ENCODE results near the gene ANKRD28. TPM values are rescaled to one million over a fixed set of nuclear protein-coding genes. Genes with fewer than 3 reads are reported as not detected.
A peak's percentile ranks its signal among the peaks of the same experiment; 100 is the strongest.
"Not testable (repeated sequence)": the region's sequence is repeated elsewhere in the genome, so short reads cannot be mapped to it uniquely, and the experiment has no call there.

ANKRD28 gene
- total RNA-seq, 2 donors from 2014 or later, result 40.7 to 46.2 TPM

GRCh38 chr3:15630646-15631350, 167.0 kb downstream of the ANKRD28 start:
- peak overlapping the region; percentile 8 for H3K4me3 ChIP-seq
- no peaks in the 10 kb centered on the region for H3K36me3 ChIP-seq
- DNase-seq, result no peak
- peak overlapping the region; percentile 9 for H3K27ac ChIP-seq
- no peaks in the 10 kb centered on the region for H3K4me1 ChIP-seq
- H3K27me3 ChIP-seq, result no peaks in the 10 kb centered on the region
- H3K9ac ChIP-seq (ENCODE audit: low read depth in 2 of 2, low read length in 2 of 2), result no peak overlapping the region
- H3K9me3 ChIP-seq, result no peaks in the 10 kb centered on the region
- intact Hi-C loops (cut with DNase I), result loop anchor here (5.0 to 10.0 kb wide), 2 partner anchors 177 to 614 kb away; no protein-coding TSS in a partner anchor
- no peak for TF ChIP-seq CTCF (IDR thresholded peaks at IDR 0.05)

GRCh38 chr3:15629860-15630597, 167.8 kb downstream of the ANKRD28 start:
- TF ChIP-seq CTCF (IDR thresholded peaks at IDR 0.05), result peak; percentile 71
- Histone ChIP-seq H3K36me3 (no peaks in the 10 kb centered on the region), H3K9ac (ENCODE audit: low read depth in 2 of 2, low read length in 2 of 2) (no peak overlapping the region), H3K27me3 (no peaks in the 10 kb centered on the region), H3K27ac (peak overlapping the region; percentile 9), H3K9me3 (no peaks in the 10 kb centered on the region), H3K4me1 (no peaks in the 10 kb centered on the region), H3K4me3 (peak overlapping the region; percentile 8)
- peak; percentile 71 for DNase-seq
- intact Hi-C loops (cut with DNase I), result loop anchor here (5.0 to 10.0 kb wide), 2 partner anchors 177 to 615 kb away; no protein-coding TSS in a partner anchor

GRCh38 chr3:15628967-15629366, 168.8 kb downstream of the ANKRD28 start:
- no peaks in the 10 kb centered on the region for H3K36me3 ChIP-seq
- no peak overlapping the region for H3K4me3 ChIP-seq
- no peaks in the 10 kb centered on the region for H3K9me3 ChIP-seq
- DNase-seq, result no peak
- intact Hi-C loops (cut with DNase I), result no loop called here
- no peak for TF ChIP-seq CTCF (IDR thresholded peaks at IDR 0.05)
- H3K4me1 ChIP-seq, result no peaks in the 10 kb centered on the region
- H3K27ac ChIP-seq, result no peak overlapping the region
- no peaks in the 10 kb centered on the region for H3K27me3 ChIP-seq
- no peak overlapping the region for H3K9ac ChIP-seq (ENCODE audit: low read depth in 2 of 2, low read length in 2 of 2)

- no peak overlapping the region for H3K9ac ChIP-seq (ENCODE audit: low read depth in 2 of 2, low read length in 2 of 2)
- intact Hi-C loops (cut with DNase I), result no loop called here
Observed at GRCh38 chr3:15623535-15624440, 174.0 kb downstream of the ANKRD28 start.

GRCh38 chr3:15619659-15620464, 177.9 kb downstream of the ANKRD28 start:
- intact Hi-C loops (cut with DNase I), result not testable (repeated sequence)

More at GRCh38 chr3:15623535-15624440, 174.0 kb downstream of the ANKRD28 start:
- TF ChIP-seq CTCF (IDR thresholded peaks at IDR 0.05), result no peak
- Histone ChIP-seq H3K4me3 (no peak overlapping the region), H3K36me3 (no peaks in the 10 kb centered on the region), H3K4me1 (no peaks in the 10 kb centered on the region), H3K27me3 (no peaks in the 10 kb centered on the region), H3K27ac (no peak overlapping the region), H3K9me3 (no peaks in the 10 kb centered on the region)
- DNase-seq, result no peak

More at GRCh38 chr3:15619659-15620464, 177.9 kb downstream of the ANKRD28 start:
- not testable (repeated sequence) for H3K27ac ChIP-seq; H3K27me3 ChIP-seq; H3K9ac ChIP-seq (ENCODE audit: low read depth in 2 of 2, low read length in 2 of 2); H3K36me3 ChIP-seq; H3K4me3 ChIP-seq; DNase-seq; H3K4me1 ChIP-seq; H3K9me3 ChIP-seq

Small RNA genes within 50 kb of the gene (microRNA-seq; reads per million reads assigned to microRNA genes)
- not detected for gene MIR3134

Other genes with a start within 250 kb of the ANKRD28 start
- 10 to 100 TPM; 13.1 to 19.1 TPM for gene HACL1, start 196.4 kb downstream of the ANKRD28 start, total RNA-seq
- gene BTD, start 196.2 kb downstream of the ANKRD28 start, total RNA-seq, result 10 to 100 TPM; 18.0 to 29.3 TPM

All from colonic mucosa (tissue), 4 donors.